Right lobe of liver (tissue), 6 donors: Measurements from ENCODE around the gene LZTR1. TPM values are rescaled to one million over a fixed set of nuclear protein-coding genes. Genes with fewer than 3 reads are reported as not detected.

Experiments
- ATAC-seq, 4 donors: fragments of 200-7000 bp; cut with Tn5 transposase; one replicate each; pipeline ENCODE4 v1.9.1; 2020; ENCODE audit warnings: mild to moderate bottlenecking in 4 of 4, moderate library complexity in 4 of 4
- DNase-seq, 3 donors: peaks; one replicate each; pipeline ENCODE4 v3.0.0-alpha.2; 2020
- H3K27ac ChIP-seq, 3 donors: fragments of 200-600 bp; one replicate each; pipeline ENCODE4 v1.8.0; 2022
- H3K27me3 ChIP-seq, 2 donors: fragments of 200-600 bp; one replicate each; pipeline ENCODE4 v1.8.0; 2022
- H3K36me3 ChIP-seq, 4 donors: fragments of 200-600 bp; sonication (generic) in 1 of 4; one replicate each; pipeline versions ENCODE4 v1.5.1 to v1.8.0; 2017 to 2022; ENCODE audit warnings: control low read depth in 1 of 4
- H3K4me1 ChIP-seq, 4 donors: fragments of 200-600 bp; sonication (generic) in 1 of 4; one replicate each; pipeline versions ENCODE4 v1.5.1 to v1.8.0; 2017 to 2022; ENCODE audit warnings: control low read depth in 1 of 4
- H3K4me3 ChIP-seq, 3 donors: fragments of 200-600 bp; one replicate each; pipeline ENCODE4 v1.8.0; 2022
- H3K9me3 ChIP-seq, 4 donors: fragments of 200-600 bp; sonication (generic) in 1 of 4; one replicate each; pipeline versions ENCODE4 v1.5.1 to v1.8.0; 2017 to 2022; ENCODE audit warnings: control low read depth in 1 of 4
- POLR2A ChIP-seq: fragments of 450-650 bp; IDR thresholded peaks from one replicate; pipeline ENCODE4 v1.6.1; 2017; ENCODE audit warnings: antibody characterized with exemption, mild to moderate bottlenecking
- WGBS: methylation state at CpG from one replicate; pipeline ENCODE4 v1.1.6; 2018; ENCODE audit warnings: low coverage, low lambda C conversion rate; ENCODE audit not compliant: insufficient coverage; ENCODE audit errors: missing lambda C conversion rate; 5-methylcytosine and 5-hydroxymethylcytosine counted together
- intact Hi-C, 2 donors: fragments of 100-400 bp; cut with DNase I; formaldehyde crosslinking; loops; one replicate each; pipeline versions ENCODE4 v1.11.2 to v1.14.1; 2022
- total RNA-seq, 6 experiments: library from RNA; depleted of rRNA in 2 of 6; stranded (reverse); fragments of >200 nt in 2 of 6; fragmentation: NEBNext Ultra II Directional in 3 of 6; extraction: Animal tissue kit (Norgen Biotek cat#: 25700) in 3 of 6; gene quantifications; one replicate each; pipeline versions ENCODE4 v1.1.0 to v1.2.4, GENCODE V29; 2016 to 2023
- TF ChIP-seq, protein P1 (sequence below), 4 donors: fragments of 200-600 bp in 3 of 4; fragments of 450-650 bp in 1 of 4; IDR thresholded peaks; one replicate each; pipeline versions ENCODE4 v1.5.1 to v1.8.0; 2016 to 2022; ENCODE audit warnings: antibody characterized with exemption in 4 of 4, mild to moderate bottlenecking in 2 of 4
- donor health status: DM: no; HTN: yes; CAD: no.
- donor health status: DM: no; HTN: no; CAD: no.
- donor health status: DM: no; HTN: no; CAD: no.
- donor health status: DM: no; HTN: yes; CAD: no.
- donor health status: DM: no; HTN: yes; CAD: no.

LZTR1 gene
- total RNA-seq, 6 experiments from 2014 or later, result 22.7 to 33.3 (median 27.0) TPM

DNA sequence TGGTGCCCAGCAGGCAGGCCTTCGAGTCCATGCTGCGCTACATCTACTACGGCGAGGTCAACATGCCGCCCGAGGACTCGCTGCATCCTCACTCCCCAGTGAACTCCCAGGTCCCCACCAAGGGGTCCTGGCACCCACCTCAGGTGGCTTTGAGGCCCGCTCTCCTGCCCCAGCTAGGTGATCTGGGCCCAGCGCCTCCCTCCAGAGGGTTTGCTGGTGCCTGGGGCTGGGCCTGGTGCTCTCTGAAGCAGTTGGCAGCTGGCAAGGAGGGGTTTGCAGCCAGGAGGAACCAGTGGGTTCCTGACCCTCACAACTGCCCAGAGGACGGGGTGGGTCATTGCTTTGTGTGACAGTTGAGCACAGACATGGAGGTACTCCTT, 13.9 kb downstream of the LZTR1 start:
- peaks cover 0 to 40% (median 8%) of the 10 kb centered on the region in 4 donors for H3K36me3 ChIP-seq

DNA sequence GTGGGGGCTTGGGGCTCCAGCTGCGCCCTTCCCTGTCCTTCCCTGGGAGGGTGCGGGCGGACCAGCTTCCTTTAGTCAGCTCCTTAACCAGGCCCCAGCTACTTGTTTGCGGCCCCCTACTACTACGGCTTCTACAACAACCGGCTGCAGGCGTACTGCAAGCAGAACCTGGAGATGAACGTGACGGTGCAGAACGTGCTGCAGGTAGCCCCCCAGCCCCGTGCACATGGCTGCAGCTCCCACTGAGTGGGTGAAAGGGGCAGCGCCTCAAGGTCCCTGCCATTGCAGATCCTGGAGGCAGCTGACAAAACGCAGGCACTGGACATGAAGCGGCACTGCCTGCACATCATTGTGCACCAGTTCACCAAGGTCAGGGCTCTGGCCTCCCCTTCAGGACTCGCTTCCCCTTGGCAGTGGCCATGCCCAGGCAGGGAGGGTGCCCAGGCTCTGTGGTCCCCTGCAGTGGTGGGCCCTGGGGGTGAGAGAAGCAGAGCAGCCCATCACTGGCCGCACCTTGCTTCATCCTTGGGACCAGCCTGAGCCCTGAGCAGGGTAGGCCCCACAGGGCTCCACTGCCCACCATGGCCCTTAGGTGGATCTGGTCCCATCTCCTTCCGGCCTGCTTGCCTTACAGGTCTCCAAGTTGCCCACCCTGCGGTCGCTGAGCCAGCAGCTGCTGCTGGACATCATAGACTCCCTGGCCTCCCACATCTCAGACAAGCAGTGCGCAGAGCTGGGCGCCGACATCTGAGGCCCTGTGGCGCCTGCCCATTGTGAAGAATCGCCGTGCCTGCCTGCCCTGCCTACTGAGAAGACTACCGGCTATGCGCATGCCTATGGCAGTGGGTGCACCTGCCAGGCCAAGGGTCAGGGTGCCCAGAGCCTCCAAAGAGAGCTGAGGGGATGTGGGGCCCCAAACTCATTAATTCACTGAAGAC, 14.8 kb downstream of the LZTR1 start:
- Histone ChIP-seq H3K36me3 (peaks cover 0 to 34% (median 6%) of the 10 kb centered on the region in 4 donors), H3K4me1 (peaks cover 0 to 14% (median 5%) of the 10 kb centered on the region in 4 donors), H3K27ac (no peak overlapping the region), H3K27me3 (no peaks in the 10 kb centered on the region), H3K9me3 (no peaks in the 10 kb centered on the region), H3K4me3 (no peak overlapping the region)
- DNase-seq (peak in 1 of 3 donors; percentile 42), ATAC-seq (no peak)
- intact Hi-C loops, result loop anchor here in 1 of 2 donors (10.0 kb wide), 1 partner anchor 52 kb away; no protein-coding TSS in a partner anchor
- TF ChIP-seq, protein P1, sequence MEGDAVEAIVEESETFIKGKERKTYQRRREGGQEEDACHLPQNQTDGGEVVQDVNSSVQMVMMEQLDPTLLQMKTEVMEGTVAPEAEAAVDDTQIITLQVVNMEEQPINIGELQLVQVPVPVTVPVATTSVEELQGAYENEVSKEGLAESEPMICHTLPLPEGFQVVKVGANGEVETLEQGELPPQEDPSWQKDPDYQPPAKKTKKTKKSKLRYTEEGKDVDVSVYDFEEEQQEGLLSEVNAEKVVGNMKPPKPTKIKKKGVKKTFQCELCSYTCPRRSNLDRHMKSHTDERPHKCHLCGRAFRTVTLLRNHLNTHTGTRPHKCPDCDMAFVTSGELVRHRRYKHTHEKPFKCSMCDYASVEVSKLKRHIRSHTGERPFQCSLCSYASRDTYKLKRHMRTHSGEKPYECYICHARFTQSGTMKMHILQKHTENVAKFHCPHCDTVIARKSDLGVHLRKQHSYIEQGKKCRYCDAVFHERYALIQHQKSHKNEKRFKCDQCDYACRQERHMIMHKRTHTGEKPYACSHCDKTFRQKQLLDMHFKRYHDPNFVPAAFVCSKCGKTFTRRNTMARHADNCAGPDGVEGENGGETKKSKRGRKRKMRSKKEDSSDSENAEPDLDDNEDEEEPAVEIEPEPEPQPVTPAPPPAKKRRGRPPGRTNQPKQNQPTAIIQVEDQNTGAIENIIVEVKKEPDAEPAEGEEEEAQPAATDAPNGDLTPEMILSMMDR (IDR thresholded peaks at IDR 0.05), result no peak
- TF ChIP-seq POLR2A, result no peak
- WGBS, result 80% methylated on average over 4 of the region's 27 CpGs

More for the DNA sequence above, 13.9 kb downstream of the LZTR1 start:
- intact Hi-C loops, result loop anchor here in 1 of 2 donors (10.0 kb wide), 1 partner anchor 51 kb away; no protein-coding TSS in a partner anchor
- H3K4me3 ChIP-seq, result no peak overlapping the region
- TF ChIP-seq POLR2A, result no peak
- TF ChIP-seq, protein P1 (IDR thresholded peaks at IDR 0.05), result no peak
- peak in 1 of 3 donors; percentile 38 for DNase-seq
- H3K4me1 ChIP-seq, result peaks cover 0 to 10% (median 5%) of the 10 kb centered on the region in 4 donors
- WGBS, result no CpG with 5 or more reads among the region's 10 CpGs
- no peaks in the 10 kb centered on the region for H3K9me3 ChIP-seq
- H3K27ac ChIP-seq, result no peak overlapping the region
- ATAC-seq, result no peak
- no peaks in the 10 kb centered on the region for H3K27me3 ChIP-seq

DNA sequence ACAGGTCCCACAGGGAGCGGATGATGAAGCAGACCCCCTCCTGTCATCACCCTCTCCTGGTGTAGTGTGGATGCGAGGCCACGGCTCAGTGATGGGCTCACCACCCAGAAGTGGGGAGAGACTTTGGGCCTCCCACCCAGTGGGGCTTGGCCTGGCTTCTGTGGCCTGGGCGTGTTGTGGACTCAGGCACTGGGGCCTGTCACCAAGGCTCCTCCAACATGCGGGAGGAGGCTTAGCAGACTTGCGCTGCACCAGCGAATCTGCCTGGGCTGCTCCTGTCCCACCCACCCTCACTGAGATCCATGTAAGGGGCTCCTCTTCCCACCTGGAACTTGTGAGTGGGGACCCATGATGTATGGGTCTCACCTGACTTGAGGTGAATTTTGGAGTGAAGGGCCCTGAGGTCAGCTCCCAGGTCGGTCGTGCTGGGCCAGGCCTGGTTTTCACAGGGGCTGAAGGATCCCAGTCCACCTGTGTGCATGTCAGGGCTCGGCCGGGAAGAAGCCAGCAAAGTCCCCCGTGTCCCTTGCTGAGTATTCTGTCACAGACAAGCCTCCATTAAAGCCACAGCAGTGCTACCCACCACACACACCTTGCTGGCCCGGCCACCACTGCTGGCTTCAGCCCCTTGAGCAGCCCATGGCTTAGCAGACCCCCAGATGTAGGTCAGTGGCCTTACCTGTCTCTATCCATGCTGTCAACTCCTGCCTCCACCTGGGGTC, 15.6 kb downstream of the LZTR1 start:
- Histone ChIP-seq H3K36me3 (peaks cover 0 to 25% (median 2%) of the 10 kb centered on the region in 4 donors), H3K27ac (no peak overlapping the region), H3K4me3 (no peak overlapping the region), H3K9me3 (no peaks in the 10 kb centered on the region), H3K27me3 (no peaks in the 10 kb centered on the region), H3K4me1 (peaks cover 0 to 15% (median 5%) of the 10 kb centered on the region in 4 donors)
- intact Hi-C loops, result loop anchor here in 1 of 2 donors (10.0 kb wide), 1 partner anchor 53 kb away; no protein-coding TSS in a partner anchor
- no peak for DNase-seq
- ATAC-seq, result no peak
- TF ChIP-seq POLR2A, result no peak
- TF ChIP-seq, protein P1 (IDR thresholded peaks at IDR 0.05), result no peak
- 100% methylated on average over 1 of the region's 13 CpGs for WGBS

DNA sequence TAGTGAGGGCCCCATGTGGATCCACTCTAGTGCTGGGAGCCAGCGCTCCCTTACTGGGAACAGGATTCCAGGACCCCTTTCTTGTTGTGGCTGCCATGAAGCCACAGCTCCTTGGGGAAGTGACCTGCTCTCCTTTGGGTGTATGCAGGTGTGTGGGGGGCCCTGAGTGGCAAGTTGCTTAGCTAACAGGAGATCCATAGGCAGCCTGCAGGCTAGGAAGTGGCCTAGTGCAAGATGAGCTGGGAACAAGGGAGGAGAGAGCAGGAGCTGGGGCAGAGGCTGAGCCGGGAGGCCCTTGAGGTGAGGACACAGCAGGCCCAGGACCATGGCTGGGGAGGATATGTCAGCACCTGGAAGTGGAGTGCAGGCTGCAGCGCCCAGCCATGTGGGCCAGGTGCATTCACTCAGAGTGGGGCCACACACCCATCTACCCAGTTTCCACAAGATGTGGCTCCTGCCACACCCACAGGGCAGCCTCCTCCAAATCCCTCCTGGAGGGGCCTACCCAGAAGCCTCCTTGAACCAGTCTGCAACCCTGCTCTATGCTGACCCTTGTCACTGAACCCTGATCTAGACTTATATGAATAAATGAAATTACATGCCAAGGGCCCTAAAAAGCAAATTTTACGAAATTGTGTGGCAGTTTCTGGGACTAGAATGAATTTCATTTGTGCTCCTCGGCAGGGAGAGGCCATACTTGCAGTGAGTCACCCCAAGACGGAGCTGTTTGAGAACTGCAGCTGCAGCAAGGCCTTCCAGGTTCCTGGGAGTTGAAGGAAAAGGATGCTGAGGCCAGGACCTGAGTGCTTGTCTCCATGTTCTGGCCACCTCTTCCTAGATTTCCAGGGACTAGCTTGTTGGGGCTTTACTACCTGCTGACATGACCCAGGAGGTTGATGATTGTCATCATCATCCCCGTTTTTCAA, 16.6 kb downstream of the LZTR1 start:
- TF ChIP-seq, protein P1 (IDR thresholded peaks at IDR 0.05), result no peak
- TF ChIP-seq POLR2A, result no peak
- Histone ChIP-seq H3K27me3 (no peaks in the 10 kb centered on the region), H3K4me3 (no peak overlapping the region), H3K9me3 (no peaks in the 10 kb centered on the region), H3K36me3 (peaks cover 0 to 23% (median 2%) of the 10 kb centered on the region in 4 donors), H3K4me1 (peaks cover 0 to 24% (median 7%) of the 10 kb centered on the region in 4 donors), H3K27ac (no peak overlapping the region)
- WGBS, result 44% methylated on average over 4 of the region's 7 CpGs
- intact Hi-C loops, result loop anchor here in 1 of 2 donors (10.0 kb wide), 1 partner anchor 54 kb away; no protein-coding TSS in a partner anchor
- ATAC-seq, result no peak
- no peak for DNase-seq
